ENCODE data around the gene GJA3.

- TF ChIP-seq CTCF (IDR thresholded peaks at IDR 0.05; ENCODE audit: low read depth, low read length, missing input control) (no peak), SP1 (IDR thresholded peaks at IDR 0.05) (no peak), RAD21 (IDR thresholded peaks at IDR 0.05) (no peak), NR2F2 (IDR thresholded peaks at IDR 0.05) (no peak), GABPA (IDR thresholded peaks at IDR 0.05 in 1 of 2, conservative IDR thresholded peaks at IDR 0.05 in 1 of 2) (no peak), YY1 (IDR thresholded peaks at IDR 0.05) (no peak), REST (IDR thresholded peaks at IDR 0.05) (no peak), TAF1 (conservative IDR thresholded peaks at IDR 0.05) (no peak), MAX (IDR thresholded peaks at IDR 0.05) (no peak), FOXA1 (IDR thresholded peaks at IDR 0.05) (no peak)
Measured at GRCh38 chr13:20151612-20152011, 9.2 kb downstream of the GJA3 start.
